NCI-H1436 treated with DMSO at 0.1 percent for 48 hours (cell line): ENCODE results near the gene ACSM2A.
"Not testable (repeated sequence)": the region's sequence is repeated elsewhere in the genome, so short reads cannot be mapped to it uniquely, and the experiment has no call there.

Experiments
- DNase-seq: peaks from one replicate; lab custom pipeline; 2025; lab: John Stamatoyannopoulos, UW

Gene ACSM2A

GRCh38 chr16:20459227-20459626 is 7.9 kb downstream of the ACSM2A start:
- DNase-seq, result not testable (repeated sequence)

GRCh38 chr16:20460313-20460712 is 9.0 kb downstream of the ACSM2A start:
- not testable (repeated sequence) for DNase-seq

- DNase-seq, result not testable (repeated sequence)
Observed at GRCh38 chr16:20468954-20469353, 17.6 kb downstream of the ACSM2A start.

GRCh38 chr16:20469930-20470329 is 18.6 kb downstream of the ACSM2A start:
- not testable (repeated sequence) for DNase-seq

GRCh38 chr16:20470732-20471131 is 19.4 kb downstream of the ACSM2A start:
- DNase-seq, result not testable (repeated sequence)

- not testable (repeated sequence) for DNase-seq
Observed at GRCh38 chr16:20477188-20477744, 25.9 kb downstream of the ACSM2A start.

GRCh38 chr16:20483989-20484388 is 32.7 kb downstream of the ACSM2A start:
- DNase-seq, result not testable (repeated sequence)

GRCh38 chr16:20484726-20485125 is 33.4 kb downstream of the ACSM2A start:
- DNase-seq, result no peak

GRCh38 chr16:20485408-20485807 is 34.1 kb downstream of the ACSM2A start:
- DNase-seq, result no peak

GRCh38 chr16:20490994-20491393 is 39.7 kb downstream of the ACSM2A start:
- DNase-seq, result not testable (repeated sequence)

GRCh38 chr16:20491448-20491847 is 40.1 kb downstream of the ACSM2A start:
- DNase-seq, result not testable (repeated sequence)

- DNase-seq, result no peak
Observed at GRCh38 chr16:20504418-20504817, 53.1 kb downstream of the ACSM2A start.

- DNase-seq, result no peak
Observed at GRCh38 chr16:20507280-20507679, 56.0 kb downstream of the ACSM2A start.

GRCh38 chr16:20510323-20510722 is 59.0 kb downstream of the ACSM2A start:
- DNase-seq, result no peak

- no peak for DNase-seq
Observed at GRCh38 chr16:20515688-20516090, 64.4 kb downstream of the ACSM2A start.

- no peak for DNase-seq
Observed at GRCh38 chr16:20517149-20517548, 65.8 kb downstream of the ACSM2A start.

GRCh38 chr16:20519231-20519630 is 67.9 kb downstream of the ACSM2A start:
- no peak for DNase-seq

GRCh38 chr16:20520103-20520502 is 68.8 kb downstream of the ACSM2A start:
- DNase-seq, result no peak

- not testable (repeated sequence) for DNase-seq
Observed at GRCh38 chr16:20531795-20532194, 80.5 kb downstream of the ACSM2A start.

- not testable (repeated sequence) for DNase-seq
Observed at GRCh38 chr16:20532284-20532792, 81.0 kb downstream of the ACSM2A start.

- DNase-seq, result not testable (repeated sequence)
Observed at GRCh38 chr16:20536669-20537068, 85.3 kb downstream of the ACSM2A start.
